WTC11 (cell line): Measurements from ENCODE around the gene AR. TPM values are rescaled to one million over a fixed set of nuclear protein-coding genes. Genes with fewer than 3 reads are reported as not detected.

Experiments used
- ATAC-seq: fragments of 200-7000 bp; cut with Tn5 transposase; 2 replicates; pipeline ENCODE4 v1.10.0; 2021; ENCODE audit warnings: mild to moderate bottlenecking, moderate library complexity
- CTCF ChIA-PET: fragments of 300-600 bp; sonication (Branson Sonifier 250); formaldehyde crosslinking; loops from one replicate; lab custom pipeline; 2021; ENCODE audit warnings: antibody characterized with exemption; lab: Charles Lee
- POLR2A ChIA-PET: fragments of 350-600 bp; sonication (Branson Sonifier 250); formaldehyde crosslinking; loops from one replicate; lab custom pipeline; 2021; ENCODE audit warnings: antibody characterized with exemption; lab: Charles Lee
- DNase-seq: peaks from one replicate; pipeline ENCODE4 v3.0.0; 2021; ENCODE audit warnings: low spot score
- H3K27ac Mint-ChIP-seq: 2 replicates; pipeline ENCODE4 v1.8.0; 2021; ENCODE audit warnings: mixed read lengths
- H3K27me3 Mint-ChIP-seq: 2 replicates; pipeline ENCODE4 v1.8.0; 2021; ENCODE audit warnings: low read depth, mild to moderate bottlenecking, moderate library complexity, mixed read lengths
- H3K36me3 Mint-ChIP-seq: 2 replicates; pipeline ENCODE4 v1.8.0; 2021; ENCODE audit warnings: mixed read lengths
- H3K4me1 Mint-ChIP-seq: 2 replicates; pipeline ENCODE4 v1.8.0; 2022; ENCODE audit warnings: mixed read lengths
- H3K4me3 Mint-ChIP-seq: 2 replicates; pipeline ENCODE4 v1.8.0; 2021; ENCODE audit warnings: mild to moderate bottlenecking, moderate library complexity, mixed read lengths
- H3K9me3 Mint-ChIP-seq: 2 replicates; pipeline ENCODE4 v1.8.0; 2021; ENCODE audit warnings: mixed read lengths
- ELF4 ChIP-seq: sonication (generic); formaldehyde crosslinking; IDR thresholded peaks from 2 replicates; pipeline ENCODE4 v1.8.1; 2022; ENCODE audit warnings: low read depth, mild to moderate bottlenecking, moderate library complexity, missing genetic modification reagents
- IRF2 ChIP-seq: sonication (generic); formaldehyde crosslinking; IDR thresholded peaks from 2 replicates; pipeline ENCODE4 v1.8.0; 2022; ENCODE audit warnings: low read depth, missing genetic modification reagents, borderline replicate concordance
- JAZF1 ChIP-seq: fragments of 250-450 bp; sonication (Bioruptor Pico); IDR thresholded peaks from 2 replicates; pipeline ENCODE4 v1.9.0; 2021; ENCODE audit warnings: moderate library complexity, mild to moderate bottlenecking, inconsistent platforms
- NR3C1 ChIP-seq: sonication (generic); formaldehyde crosslinking; conservative IDR thresholded peaks from 2 replicates; pipeline ENCODE4 v1.8.1; 2023; ENCODE audit warnings: low read depth, mild to moderate bottlenecking, missing genetic modification reagents
- OVOL2 ChIP-seq: fragments of 250-450 bp; sonication (Bioruptor Pico); IDR thresholded peaks from 2 replicates; pipeline ENCODE4 v1.9.0; 2021; ENCODE audit warnings: mild to moderate bottlenecking, borderline replicate concordance
- RELA ChIP-seq: sonication (generic); formaldehyde crosslinking; IDR thresholded peaks from 2 replicates; pipeline ENCODE4 v1.8.1; 2022; ENCODE audit warnings: missing genetic modification reagents, mild to moderate bottlenecking, borderline replicate concordance
- RORB ChIP-seq: fragments of 250-450 bp; sonication (Bioruptor Pico); IDR thresholded peaks from 2 replicates; pipeline ENCODE4 v1.9.0; 2021; ENCODE audit warnings: mild to moderate bottlenecking
- SP1 ChIP-seq: sonication (generic); formaldehyde crosslinking; conservative IDR thresholded peaks from 2 replicates; pipeline ENCODE4 v1.8.1; 2022; ENCODE audit warnings: missing genetic modification reagents
- TEAD1 ChIP-seq: sonication (generic); formaldehyde crosslinking; IDR thresholded peaks from 2 replicates; pipeline ENCODE4 v1.8.0; 2022; ENCODE audit warnings: mild to moderate bottlenecking, missing genetic modification reagents
- TEAD4 ChIP-seq: sonication (generic); formaldehyde crosslinking; IDR thresholded peaks from 2 replicates; pipeline ENCODE4 v1.8.0; 2022; ENCODE audit warnings: mild to moderate bottlenecking, missing genetic modification reagents
- ZNF416 ChIP-seq: fragments of 250-450 bp; sonication (Bioruptor Pico); IDR thresholded peaks from 2 replicates; pipeline ENCODE4 v1.9.0; 2021; ENCODE audit warnings: mild to moderate bottlenecking, inconsistent platforms
- total RNA-seq: library from RNA; stranded (reverse); gene quantifications from 3 replicates; pipeline ENCODE4 v1.2.3, GENCODE V29; 2021
- TF ChIP-seq, protein P1 (sequence below): sonication (generic); formaldehyde crosslinking; IDR thresholded peaks from 2 replicates; pipeline ENCODE4 v1.8.1; 2022; ENCODE audit warnings: missing genetic modification reagents, borderline replicate concordance
- TF ChIP-seq, protein P2 (sequence below): sonication (generic); formaldehyde crosslinking; IDR thresholded peaks from 2 replicates; pipeline ENCODE4 v1.8.0; 2023; ENCODE audit warnings: missing genetic modification reagents
- TF ChIP-seq, protein P3 (sequence below): fragments of 250-450 bp; sonication (Bioruptor Pico); IDR thresholded peaks from 2 replicates; pipeline ENCODE4 v1.9.0; 2021; ENCODE audit warnings: moderate library complexity, mild to moderate bottlenecking, inconsistent platforms, borderline replicate concordance
- TF ChIP-seq, protein P4 (sequence below): sonication (generic); formaldehyde crosslinking; conservative IDR thresholded peaks from 2 replicates; pipeline ENCODE4 v1.8.1; 2023; ENCODE audit warnings: mild to moderate bottlenecking, low read depth, missing genetic modification reagents, moderate library complexity
- TF ChIP-seq, protein P5 (sequence below): fragments of 250-450 bp; sonication (Bioruptor Pico); IDR thresholded peaks from 2 replicates; pipeline ENCODE4 v1.9.0; 2021; ENCODE audit warnings: mild to moderate bottlenecking
- TF ChIP-seq, protein P6 (sequence below): fragments of 250-450 bp; sonication (Bioruptor Pico); IDR thresholded peaks from 2 replicates; pipeline ENCODE4 v2.1.2; 2022; ENCODE audit warnings: mild to moderate bottlenecking, moderate library complexity

Gene AR
- total RNA-seq, 1 experiment from 2014 or later: 10.3 TPM

DNA sequence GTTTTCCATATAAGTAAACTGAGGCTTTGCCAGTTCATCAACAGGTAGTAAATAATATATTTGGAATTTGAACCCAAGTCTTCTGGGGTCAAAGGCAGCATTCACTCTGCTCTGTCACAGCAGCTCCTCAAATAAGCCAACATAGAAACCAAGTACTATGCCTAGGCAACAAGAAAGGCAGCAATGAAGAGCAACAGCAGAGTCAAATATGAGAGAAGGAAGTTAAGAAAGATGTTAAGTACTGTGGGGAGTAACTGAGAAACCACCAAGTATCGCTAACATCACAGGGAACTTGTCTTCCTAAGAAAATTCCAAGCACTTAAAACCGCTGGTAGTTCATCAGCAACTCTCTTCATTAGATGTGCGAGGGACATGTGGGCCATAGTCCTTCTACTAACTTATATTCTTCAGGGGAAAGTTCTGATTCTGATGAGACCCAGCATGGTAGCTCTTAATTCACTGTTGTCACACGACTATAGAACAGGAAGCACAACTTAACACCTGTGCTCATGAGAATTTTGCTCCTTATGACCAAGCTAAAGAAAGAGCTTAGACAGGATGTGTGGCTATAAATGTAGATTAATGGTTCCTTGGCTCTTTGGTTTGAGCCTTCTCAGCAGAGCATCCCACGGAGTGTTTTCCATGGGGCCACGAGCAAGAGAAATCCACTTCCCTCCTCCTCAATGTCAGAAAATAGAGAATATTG lies 107.8 kb downstream of the AR start:
- peaks cover 8% of the 10 kb centered on the region; the same call in 1 of the 2 replicates for H3K36me3 Mint-ChIP-seq
- H3K4me1 Mint-ChIP-seq: peaks cover 16% of the 10 kb centered on the region
- DNase-seq: no peak
- TF ChIP-seq, protein P1, sequence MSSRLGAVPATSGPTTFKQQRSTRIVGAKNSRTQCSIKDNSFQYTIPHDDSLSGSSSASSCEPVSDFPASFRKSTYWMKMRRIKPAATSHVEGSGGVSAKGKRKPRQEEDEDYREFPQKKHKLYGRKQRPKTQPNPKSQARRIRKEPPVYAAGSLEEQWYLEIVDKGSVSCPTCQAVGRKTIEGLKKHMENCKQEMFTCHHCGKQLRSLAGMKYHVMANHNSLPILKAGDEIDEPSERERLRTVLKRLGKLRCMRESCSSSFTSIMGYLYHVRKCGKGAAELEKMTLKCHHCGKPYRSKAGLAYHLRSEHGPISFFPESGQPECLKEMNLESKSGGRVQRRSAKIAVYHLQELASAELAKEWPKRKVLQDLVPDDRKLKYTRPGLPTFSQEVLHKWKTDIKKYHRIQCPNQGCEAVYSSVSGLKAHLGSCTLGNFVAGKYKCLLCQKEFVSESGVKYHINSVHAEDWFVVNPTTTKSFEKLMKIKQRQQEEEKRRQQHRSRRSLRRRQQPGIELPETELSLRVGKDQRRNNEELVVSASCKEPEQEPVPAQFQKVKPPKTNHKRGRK (CRISPR knock-in tag): no peak
- TF ChIP-seq TEAD1 (CRISPR knock-in tag) (no peak), TEAD4 (CRISPR knock-in tag) (no peak), JAZF1 (CRISPR knock-in tag) (no peak)
- TF ChIP-seq, protein P2, sequence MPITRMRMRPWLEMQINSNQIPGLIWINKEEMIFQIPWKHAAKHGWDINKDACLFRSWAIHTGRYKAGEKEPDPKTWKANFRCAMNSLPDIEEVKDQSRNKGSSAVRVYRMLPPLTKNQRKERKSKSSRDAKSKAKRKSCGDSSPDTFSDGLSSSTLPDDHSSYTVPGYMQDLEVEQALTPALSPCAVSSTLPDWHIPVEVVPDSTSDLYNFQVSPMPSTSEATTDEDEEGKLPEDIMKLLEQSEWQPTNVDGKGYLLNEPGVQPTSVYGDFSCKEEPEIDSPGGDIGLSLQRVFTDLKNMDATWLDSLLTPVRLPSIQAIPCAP (CRISPR knock-in tag): no peak
- no peak for ATAC-seq
- H3K4me3 Mint-ChIP-seq: no peak overlapping the region
- H3K27ac Mint-ChIP-seq: no peak overlapping the region
- POLR2A ChIA-PET: no interaction called here
- CTCF ChIA-PET: no interaction called here
- H3K9me3 Mint-ChIP-seq: no peaks in the 10 kb centered on the region
- H3K27me3 Mint-ChIP-seq: no peaks in the 10 kb centered on the region

DNA sequence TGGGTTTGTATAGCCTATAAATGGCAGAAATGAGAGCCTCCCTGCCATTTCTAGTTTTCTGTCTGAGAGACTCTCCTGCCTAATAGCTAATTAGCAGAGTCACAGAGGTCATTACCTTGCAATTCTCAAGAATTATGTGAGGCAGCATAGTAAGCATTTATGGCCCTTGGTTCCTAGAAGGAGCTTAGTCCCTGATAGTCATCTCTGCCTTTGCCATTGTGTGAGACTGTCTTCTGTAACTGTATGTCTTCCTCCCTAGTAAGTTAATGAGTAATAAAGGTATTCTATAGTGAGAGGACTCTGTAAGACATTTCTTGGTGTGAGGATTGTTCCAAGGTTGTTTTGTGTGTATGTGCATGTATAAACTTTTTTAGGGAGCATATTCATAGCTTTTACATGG lies 108.7 kb downstream of the AR start:
- Mint-ChIP-seq H3K4me1 (peaks cover 16% of the 10 kb centered on the region), H3K27me3 (no peaks in the 10 kb centered on the region)
- TF ChIP-seq, protein P3, sequence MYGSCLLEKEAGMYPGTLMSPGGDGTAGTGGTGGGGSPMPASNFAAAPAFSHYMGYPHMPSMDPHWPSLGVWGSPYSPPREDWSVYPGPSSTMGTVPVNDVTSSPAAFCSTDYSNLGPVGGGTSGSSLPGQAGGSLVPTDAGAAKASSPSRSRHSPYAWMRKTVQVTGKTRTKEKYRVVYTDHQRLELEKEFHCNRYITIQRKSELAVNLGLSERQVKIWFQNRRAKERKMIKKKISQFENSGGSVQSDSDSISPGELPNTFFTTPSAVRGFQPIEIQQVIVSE (CRISPR knock-in tag): no peak
- no peak for TF ChIP-seq RELA
- TF ChIP-seq ELF4 (CRISPR knock-in tag): no peak
- TF ChIP-seq IRF2 (CRISPR knock-in tag): no peak
- TF ChIP-seq RORB (CRISPR knock-in tag): no peak
- TF ChIP-seq, protein P4, sequence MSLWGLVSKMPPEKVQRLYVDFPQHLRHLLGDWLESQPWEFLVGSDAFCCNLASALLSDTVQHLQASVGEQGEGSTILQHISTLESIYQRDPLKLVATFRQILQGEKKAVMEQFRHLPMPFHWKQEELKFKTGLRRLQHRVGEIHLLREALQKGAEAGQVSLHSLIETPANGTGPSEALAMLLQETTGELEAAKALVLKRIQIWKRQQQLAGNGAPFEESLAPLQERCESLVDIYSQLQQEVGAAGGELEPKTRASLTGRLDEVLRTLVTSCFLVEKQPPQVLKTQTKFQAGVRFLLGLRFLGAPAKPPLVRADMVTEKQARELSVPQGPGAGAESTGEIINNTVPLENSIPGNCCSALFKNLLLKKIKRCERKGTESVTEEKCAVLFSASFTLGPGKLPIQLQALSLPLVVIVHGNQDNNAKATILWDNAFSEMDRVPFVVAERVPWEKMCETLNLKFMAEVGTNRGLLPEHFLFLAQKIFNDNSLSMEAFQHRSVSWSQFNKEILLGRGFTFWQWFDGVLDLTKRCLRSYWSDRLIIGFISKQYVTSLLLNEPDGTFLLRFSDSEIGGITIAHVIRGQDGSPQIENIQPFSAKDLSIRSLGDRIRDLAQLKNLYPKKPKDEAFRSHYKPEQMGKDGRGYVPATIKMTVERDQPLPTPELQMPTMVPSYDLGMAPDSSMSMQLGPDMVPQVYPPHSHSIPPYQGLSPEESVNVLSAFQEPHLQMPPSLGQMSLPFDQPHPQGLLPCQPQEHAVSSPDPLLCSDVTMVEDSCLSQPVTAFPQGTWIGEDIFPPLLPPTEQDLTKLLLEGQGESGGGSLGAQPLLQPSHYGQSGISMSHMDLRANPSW (CRISPR knock-in tag): no peak
- no peak for TF ChIP-seq NR3C1 (CRISPR knock-in tag)
- TF ChIP-seq, protein P1 (CRISPR knock-in tag): no peak
- TF ChIP-seq, protein P5, sequence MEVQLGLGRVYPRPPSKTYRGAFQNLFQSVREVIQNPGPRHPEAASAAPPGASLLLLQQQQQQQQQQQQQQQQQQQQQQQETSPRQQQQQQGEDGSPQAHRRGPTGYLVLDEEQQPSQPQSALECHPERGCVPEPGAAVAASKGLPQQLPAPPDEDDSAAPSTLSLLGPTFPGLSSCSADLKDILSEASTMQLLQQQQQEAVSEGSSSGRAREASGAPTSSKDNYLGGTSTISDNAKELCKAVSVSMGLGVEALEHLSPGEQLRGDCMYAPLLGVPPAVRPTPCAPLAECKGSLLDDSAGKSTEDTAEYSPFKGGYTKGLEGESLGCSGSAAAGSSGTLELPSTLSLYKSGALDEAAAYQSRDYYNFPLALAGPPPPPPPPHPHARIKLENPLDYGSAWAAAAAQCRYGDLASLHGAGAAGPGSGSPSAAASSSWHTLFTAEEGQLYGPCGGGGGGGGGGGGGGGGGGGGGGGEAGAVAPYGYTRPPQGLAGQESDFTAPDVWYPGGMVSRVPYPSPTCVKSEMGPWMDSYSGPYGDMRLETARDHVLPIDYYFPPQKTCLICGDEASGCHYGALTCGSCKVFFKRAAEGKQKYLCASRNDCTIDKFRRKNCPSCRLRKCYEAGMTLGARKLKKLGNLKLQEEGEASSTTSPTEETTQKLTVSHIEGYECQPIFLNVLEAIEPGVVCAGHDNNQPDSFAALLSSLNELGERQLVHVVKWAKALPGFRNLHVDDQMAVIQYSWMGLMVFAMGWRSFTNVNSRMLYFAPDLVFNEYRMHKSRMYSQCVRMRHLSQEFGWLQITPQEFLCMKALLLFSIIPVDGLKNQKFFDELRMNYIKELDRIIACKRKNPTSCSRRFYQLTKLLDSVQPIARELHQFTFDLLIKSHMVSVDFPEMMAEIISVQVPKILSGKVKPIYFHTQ (CRISPR knock-in tag): no peak
- TF ChIP-seq, protein P6, sequence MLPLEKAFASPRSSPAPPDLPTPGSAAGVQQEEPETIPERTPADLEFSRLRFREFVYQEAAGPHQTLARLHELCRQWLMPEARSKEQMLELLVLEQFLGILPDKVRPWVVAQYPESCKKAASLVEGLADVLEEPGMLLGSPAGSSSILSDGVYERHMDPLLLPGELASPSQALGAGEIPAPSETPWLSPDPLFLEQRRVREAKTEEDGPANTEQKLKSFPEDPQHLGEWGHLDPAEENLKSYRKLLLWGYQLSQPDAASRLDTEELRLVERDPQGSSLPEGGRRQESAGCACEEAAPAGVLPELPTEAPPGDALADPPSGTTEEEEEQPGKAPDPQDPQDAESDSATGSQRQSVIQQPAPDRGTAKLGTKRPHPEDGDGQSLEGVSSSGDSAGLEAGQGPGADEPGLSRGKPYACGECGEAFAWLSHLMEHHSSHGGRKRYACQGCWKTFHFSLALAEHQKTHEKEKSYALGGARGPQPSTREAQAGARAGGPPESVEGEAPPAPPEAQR: no peak
- TF ChIP-seq ZNF416: no peak
- no peak for TF ChIP-seq OVOL2 (CRISPR knock-in tag)
- TF ChIP-seq SP1 (CRISPR knock-in tag): no peak
- TF ChIP-seq, protein P2 (CRISPR knock-in tag): no peak
- TF ChIP-seq, all 79 proteins: peak for 0
- no peak overlapping the region for H3K4me3 Mint-ChIP-seq
- ChIA-PET CTCF (no interaction called here), POLR2A (no interaction called here)
- H3K36me3 Mint-ChIP-seq: peaks cover 8% of the 10 kb centered on the region; the same call in 1 of the 2 replicates
- no peaks in the 10 kb centered on the region for H3K9me3 Mint-ChIP-seq
- no peak for ATAC-seq
- DNase-seq: no peak
- H3K27ac Mint-ChIP-seq: no peak overlapping the region
